Ovary (tissue), 3 donors: ENCODE data around the gene GADD45GIP1.

Experiments used
- POLR2A ChIP-seq: fragments of 450-650 bp; IDR thresholded peaks from one replicate; pipeline ENCODE4 v1.6.1; 2017; ENCODE audit warnings: antibody characterized with exemption, mild to moderate bottlenecking, moderate library complexity
- TF ChIP-seq, protein P1 (sequence below), 3 donors: fragments of 450-650 bp in 2 of 3; fragments of 200-600 bp in 1 of 3; IDR thresholded peaks; one replicate each; pipeline versions ENCODE4 v1.5.1 to v1.8.0; 2016 to 2022; ENCODE audit warnings: antibody characterized with exemption in 3 of 3, mild to moderate bottlenecking in 1 of 3
- donor health status: DM: no; HTN: no; CAD: no.

DNA sequence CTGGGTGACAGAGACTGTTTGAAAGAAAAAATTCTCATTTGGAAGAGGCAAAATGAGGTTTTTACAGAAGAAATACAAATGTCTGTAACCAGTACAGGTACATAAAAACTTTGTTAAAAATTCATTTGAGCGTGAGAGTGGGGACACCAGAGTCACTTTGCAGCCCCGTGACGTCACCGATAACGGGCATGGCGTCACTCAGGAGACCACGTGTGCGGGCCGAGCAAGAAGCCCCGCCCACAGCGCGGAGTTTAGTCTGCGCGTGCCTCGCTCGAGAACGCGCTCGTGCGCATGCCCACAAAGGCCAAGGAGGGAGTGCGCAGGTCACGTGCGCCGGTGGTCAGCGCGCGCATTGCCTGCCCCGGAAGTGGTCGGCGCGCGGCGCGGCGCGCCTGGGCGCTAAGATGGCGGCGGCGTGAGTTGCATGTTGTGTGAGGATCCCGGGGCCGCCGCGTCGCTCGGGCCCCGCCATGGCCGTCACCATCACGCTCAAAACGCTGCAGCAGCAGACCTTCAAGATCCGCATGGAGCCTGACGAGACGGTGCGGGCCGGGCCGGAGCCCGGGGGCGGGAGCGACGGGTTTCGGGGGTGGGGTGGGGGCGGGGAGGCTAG lies 11.4 kb downstream of the GADD45GIP1 start, which contains the start of gene RAD23A:
- peak; percentile 89 for TF ChIP-seq POLR2A
- TF ChIP-seq, protein P1, sequence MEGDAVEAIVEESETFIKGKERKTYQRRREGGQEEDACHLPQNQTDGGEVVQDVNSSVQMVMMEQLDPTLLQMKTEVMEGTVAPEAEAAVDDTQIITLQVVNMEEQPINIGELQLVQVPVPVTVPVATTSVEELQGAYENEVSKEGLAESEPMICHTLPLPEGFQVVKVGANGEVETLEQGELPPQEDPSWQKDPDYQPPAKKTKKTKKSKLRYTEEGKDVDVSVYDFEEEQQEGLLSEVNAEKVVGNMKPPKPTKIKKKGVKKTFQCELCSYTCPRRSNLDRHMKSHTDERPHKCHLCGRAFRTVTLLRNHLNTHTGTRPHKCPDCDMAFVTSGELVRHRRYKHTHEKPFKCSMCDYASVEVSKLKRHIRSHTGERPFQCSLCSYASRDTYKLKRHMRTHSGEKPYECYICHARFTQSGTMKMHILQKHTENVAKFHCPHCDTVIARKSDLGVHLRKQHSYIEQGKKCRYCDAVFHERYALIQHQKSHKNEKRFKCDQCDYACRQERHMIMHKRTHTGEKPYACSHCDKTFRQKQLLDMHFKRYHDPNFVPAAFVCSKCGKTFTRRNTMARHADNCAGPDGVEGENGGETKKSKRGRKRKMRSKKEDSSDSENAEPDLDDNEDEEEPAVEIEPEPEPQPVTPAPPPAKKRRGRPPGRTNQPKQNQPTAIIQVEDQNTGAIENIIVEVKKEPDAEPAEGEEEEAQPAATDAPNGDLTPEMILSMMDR (IDR thresholded peaks at IDR 0.05) = peak in 1 of 3 donors; percentile 24
